K562 (cell line): Measurements from ENCODE around the gene OR2S2. TPM values are rescaled to one million over a fixed set of nuclear protein-coding genes. Genes with fewer than 3 reads are reported as not detected.

ENCODE experiments used
- CBX8 ChIP-seq: fragments of 200-600 bp; sonication (generic); IDR thresholded peaks from 2 replicates; pipeline ENCODE4 v1.6.1; 2012; ENCODE audit warnings: borderline replicate concordance, mixed run types, low read depth, mild to moderate bottlenecking, moderate library complexity, mixed read lengths, low read length, control low read depth, inconsistent platforms; ENCODE audit not compliant: poor library complexity, severe bottlenecking; ENCODE audit errors: extremely low read depth
- CHD2 ChIP-seq: IDR thresholded peaks from 2 replicates; pipeline ENCODE4 v1.6.1; 2011; ENCODE audit warnings: low read depth, low read length
- ETS2 ChIP-seq: IDR thresholded peaks from 2 replicates; pipeline ENCODE4 v1.6.1; 2016; ENCODE audit warnings: borderline replicate concordance, missing genetic modification characterization, mild to moderate bottlenecking, moderate library complexity, missing compliant biosample characterization; ENCODE audit not compliant: poor library complexity, severe bottlenecking
- FOXO4 ChIP-seq: fragments of 450-650 bp; formaldehyde crosslinking; IDR thresholded peaks from 2 replicates; pipeline ENCODE4 v1.4.0; 2020; ENCODE audit warnings: mild to moderate bottlenecking, moderate library complexity
- GATAD2B ChIP-seq: fragments of 450-650 bp; IDR thresholded peaks from 2 replicates; pipeline ENCODE4 v1.6.1; 2017; ENCODE audit warnings: mild to moderate bottlenecking, borderline replicate concordance
- HDAC3 ChIP-seq: fragments of 450-650 bp; IDR thresholded peaks from 2 replicates; pipeline ENCODE4 v1.6.1; 2018; ENCODE audit warnings: borderline replicate concordance, mild to moderate bottlenecking, moderate library complexity; ENCODE audit not compliant: partially characterized antibody
- HMG20B ChIP-seq: fragments of 250-450 bp; sonication (Bioruptor Pico); IDR thresholded peaks from 2 replicates; pipeline ENCODE4 v1.5.0; 2021; ENCODE audit warnings: mild to moderate bottlenecking
- HNRNPL ChIP-seq: fragments of 200-400 bp; formaldehyde crosslinking; IDR thresholded peaks from 2 replicates; pipeline ENCODE4 v1.6.1; 2017; ENCODE audit warnings: low read depth, mild to moderate bottlenecking, low read length
- MEF2D ChIP-seq: conservative IDR thresholded peaks from 2 replicates; pipeline ENCODE4 v1.6.1; 2016; ENCODE audit warnings: low read depth, missing genetic modification characterization, missing compliant biosample characterization
- MTA1 ChIP-seq: fragments of 450-650 bp; IDR thresholded peaks from 2 replicates; pipeline ENCODE4 v1.6.1; 2017; ENCODE audit warnings: borderline replicate concordance
- NKRF ChIP-seq: fragments of 450-650 bp; IDR thresholded peaks from 2 replicates; pipeline ENCODE4 v1.6.1; 2016; ENCODE audit warnings: borderline replicate concordance
- SMARCC2 ChIP-seq: fragments of 450-650 bp; IDR thresholded peaks from 2 replicates; pipeline ENCODE4 v1.6.1; 2017; ENCODE audit warnings: antibody characterized with exemption, moderate library complexity, mild to moderate bottlenecking, low read depth
- TOE1 ChIP-seq, 2 experiments: fragments of 450-650 bp in 1 of 2; sonication (generic) in 1 of 2; formaldehyde crosslinking in 1 of 2; IDR thresholded peaks; 2 replicates each; pipeline versions ENCODE4 v1.7.1 to v1.8.0; 2016 to 2022; ENCODE audit warnings: borderline replicate concordance in 2 of 2, mild to moderate bottlenecking in 2 of 2, antibody characterized with exemption in 1 of 2, inconsistent platforms in 1 of 2, low read depth in 1 of 2, missing genetic modification reagents in 1 of 2, moderate library complexity in 1 of 2
- ZNF609 ChIP-seq: sonication (generic); formaldehyde crosslinking; IDR thresholded peaks from 2 replicates; pipeline ENCODE4 v1.8.1; 2023; ENCODE audit warnings: missing genetic modification reagents, mild to moderate bottlenecking, borderline replicate concordance
- ZNF79 ChIP-seq: fragments of 250-450 bp; sonication (Bioruptor Pico); IDR thresholded peaks from 2 replicates; pipeline ENCODE4 v1.4.0; 2020; ENCODE audit warnings: low read depth, mild to moderate bottlenecking, moderate library complexity
- ZSCAN29 ChIP-seq: fragments of 450-650 bp; IDR thresholded peaks from 2 replicates; pipeline ENCODE4 v1.6.1; 2017
- polyA plus RNA-seq, 8 experiments: library from polyadenylated mRNA; depleted of rRNA in 4 of 8; stranded (reverse) in 5 of 8; unstranded in 3 of 8; fragments of >200 nt; fragmentation: Nextera tagmentation in 2 of 8; fragmentation: Illumina TruSeq in 1 of 8; extraction: Ambion mirVana in 2 of 8; extraction: Trizol in 1 of 8; gene quantifications; 2 replicates each; pipeline versions ENCODE4 v1.2.1 to v1.2.3, GENCODE V29; 2011 to 2014; ENCODE audit warnings: inconsistent platforms in 1 of 8, missing spikeins in 1 of 8
- total RNA-seq, 7 experiments: library from RNA; depleted of rRNA in 6 of 7; stranded (reverse); fragments of >200 nt in 6 of 7; fragmentation: Illumina TruSeq in 2 of 7; extraction: Trizol in 2 of 7; gene quantifications; 2 replicates each; pipeline versions ENCODE4 v1.2.1 to v1.2.3, GENCODE V29; 2011 to 2021; ENCODE audit warnings: low replicate concordance in 1 of 7
- TF ChIP-seq, protein P1 (sequence below): conservative IDR thresholded peaks from 2 replicates; pipeline ENCODE4 v1.6.1; 2011; ENCODE audit warnings: low read depth, mild to moderate bottlenecking, low read length; ENCODE audit not compliant: control insufficient read depth

Gene OR2S2
- total and polyA plus RNA-seq, 9 of the 15 experiments (the other 6 are each of a cell fraction or from before 2014, with no cell fraction given) = not detected

DNA sequence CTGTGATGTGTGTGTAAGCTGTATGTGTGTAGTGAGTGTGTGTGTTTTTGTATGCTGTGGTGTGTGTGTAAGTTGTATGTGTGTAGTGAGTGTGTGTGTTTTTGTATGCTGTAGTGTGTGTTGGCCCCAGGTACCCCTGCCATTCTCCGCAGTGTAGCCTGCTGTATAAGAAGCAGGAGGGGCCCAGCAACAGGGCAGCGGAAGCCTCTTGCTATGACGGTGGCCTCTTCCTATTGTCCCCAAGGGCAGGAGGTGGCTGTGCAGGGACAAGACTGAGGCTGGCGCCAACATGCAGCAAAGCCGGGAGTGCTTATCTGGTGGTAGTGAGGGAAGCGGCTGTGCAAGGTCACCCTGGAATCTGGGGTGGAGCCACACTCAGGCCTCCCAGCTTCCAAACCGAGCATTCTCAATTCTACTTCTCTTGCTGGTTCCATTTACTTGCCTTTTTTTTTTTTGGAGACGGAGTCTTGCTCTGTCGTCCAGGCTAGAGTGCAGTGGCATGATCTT, 43.6 kb downstream of the OR2S2 start (continued):
- TF ChIP-seq, protein P1, sequence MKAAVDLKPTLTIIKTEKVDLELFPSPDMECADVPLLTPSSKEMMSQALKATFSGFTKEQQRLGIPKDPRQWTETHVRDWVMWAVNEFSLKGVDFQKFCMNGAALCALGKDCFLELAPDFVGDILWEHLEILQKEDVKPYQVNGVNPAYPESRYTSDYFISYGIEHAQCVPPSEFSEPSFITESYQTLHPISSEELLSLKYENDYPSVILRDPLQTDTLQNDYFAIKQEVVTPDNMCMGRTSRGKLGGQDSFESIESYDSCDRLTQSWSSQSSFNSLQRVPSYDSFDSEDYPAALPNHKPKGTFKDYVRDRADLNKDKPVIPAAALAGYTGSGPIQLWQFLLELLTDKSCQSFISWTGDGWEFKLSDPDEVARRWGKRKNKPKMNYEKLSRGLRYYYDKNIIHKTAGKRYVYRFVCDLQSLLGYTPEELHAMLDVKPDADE = no peak
- no peak for TF ChIP-seq SMARCC2
- no peak for TF ChIP-seq ETS2 (tag)
- TF ChIP-seq ZNF79 (CRISPR knock-in tag) = no peak
- TF ChIP-seq TOE1 (IDR thresholded peaks at IDR 0.05; ENCODE audit: borderline replicate concordance) = no peak
- no peak for TF ChIP-seq TOE1 (CRISPR knock-in tag; IDR thresholded peaks at IDR 0.05; ENCODE audit: borderline replicate concordance, low read depth)
- TF ChIP-seq FOXO4 (CRISPR knock-in tag) = no peak
- no peak for TF ChIP-seq MTA1
- no peak for TF ChIP-seq CBX8
- TF ChIP-seq HDAC3 = no peak
- TF ChIP-seq HMG20B = no peak
- no peak for TF ChIP-seq NKRF
- TF ChIP-seq HNRNPL = no peak
- TF ChIP-seq ZSCAN29 = no peak
- 0 out of 2 replicates have a peak, but pooled peaks have one; percentile 30 for TF ChIP-seq ZNF609 (CRISPR knock-in tag)
- no peak; the same call in 1 of the 2 replicates for TF ChIP-seq GATAD2B
- 0 out of 2 replicates have a peak, but pooled peaks have one; percentile 12 for TF ChIP-seq MEF2D
- TF ChIP-seq CHD2 = no peak
